Smooth muscle cell (in vitro differentiated cells): Measurements from ENCODE around the gene DRGX. TPM values are rescaled to one million over a fixed set of nuclear protein-coding genes. Genes with fewer than 3 reads are reported as not detected.
A peak's percentile ranks its signal among the peaks of the same experiment; 100 is the strongest.

Experiments
- DNase-seq: peaks from one replicate; lab custom pipeline; 2025; ENCODE audit not compliant: unreplicated experiment; lab: John Stamatoyannopoulos, UW
- H2AFZ ChIP-seq: fragments of 200-600 bp; sonication (generic); 2 replicates; pipeline ENCODE4 v1.6.0; 2016; ENCODE audit warnings: antibody characterized with exemption, low read depth, mild to moderate bottlenecking
- H3F3A ChIP-seq: fragments of 200-600 bp; sonication (generic); 2 replicates; pipeline ENCODE4 v1.6.0; 2017; ENCODE audit warnings: antibody characterized with exemption, low read depth
- H3K27ac ChIP-seq: fragments of 200-600 bp; sonication (generic); 2 replicates; pipeline ENCODE4 v1.5.1; 2016; ENCODE audit warnings: low read depth, mild to moderate bottlenecking
- H3K27me3 ChIP-seq: fragments of 200-600 bp; sonication (generic); 2 replicates; pipeline ENCODE4 v1.6.1; 2016; ENCODE audit warnings: low read depth, mild to moderate bottlenecking
- H3K36me3 ChIP-seq: fragments of 200-600 bp; sonication (generic); 2 replicates; pipeline ENCODE4 v1.5.1; 2016; ENCODE audit warnings: low read depth
- H3K4me1 ChIP-seq: fragments of 200-600 bp; sonication (generic); 2 replicates; pipeline ENCODE4 v1.5.1; 2016; ENCODE audit warnings: low read depth
- H3K4me2 ChIP-seq: fragments of 200-600 bp; sonication (generic); 2 replicates; pipeline ENCODE4 v1.6.0; 2016; ENCODE audit warnings: mild to moderate bottlenecking
- H3K4me3 ChIP-seq: fragments of 200-600 bp; sonication (generic); 2 replicates; pipeline ENCODE4 v1.5.1; 2016; ENCODE audit warnings: mild to moderate bottlenecking
- H3K79me2 ChIP-seq: fragments of 200-600 bp; sonication (generic); 2 replicates; pipeline ENCODE4 v1.6.0; 2016; ENCODE audit warnings: low read depth, mild to moderate bottlenecking
- H3K9ac ChIP-seq: fragments of 200-600 bp; sonication (generic); 2 replicates; pipeline ENCODE4 v1.6.0; 2016; ENCODE audit warnings: low read depth
- H3K9me3 ChIP-seq: fragments of 200-600 bp; sonication (generic); replicated peaks from 2 replicates; pipeline ENCODE4 v1.5.1; 2016; ENCODE audit warnings: low read depth
- H4K20me1 ChIP-seq: fragments of 200-600 bp; sonication (generic); 2 replicates; pipeline ENCODE4 v1.6.0; 2016; ENCODE audit warnings: low read depth
- WGBS: methylation state at CpG from one replicate; pipeline ENCODE4 v1.1.7; 2016; ENCODE audit warnings: low lambda C conversion rate; 5-methylcytosine and 5-hydroxymethylcytosine counted together
- polyA plus RNA-seq: library from polyadenylated mRNA; unstranded; fragments of >200 nt; fragmentation: Nextera tagmentation; extraction: Ambion mirVana; gene quantifications from 2 replicates; pipeline ENCODE4 v1.2.1, GENCODE V29; 2016
- total RNA-seq: library from RNA; depleted of rRNA; stranded (reverse); fragments of >200 nt; gene quantifications from 2 replicates; pipeline ENCODE4 v1.2.3, GENCODE V29; 2014
- TF ChIP-seq, protein P1 (sequence below): fragments of 200-600 bp; sonication (generic); IDR thresholded peaks from 2 replicates; pipeline ENCODE4 v1.5.1; 2017; ENCODE audit warnings: borderline replicate concordance, mild to moderate bottlenecking, antibody characterized with exemption; ENCODE audit not compliant: insufficient read depth, poor library complexity, severe bottlenecking

Gene DRGX
- total and polyA plus RNA-seq, 2 experiments from 2014 or later = not detected

DNA sequence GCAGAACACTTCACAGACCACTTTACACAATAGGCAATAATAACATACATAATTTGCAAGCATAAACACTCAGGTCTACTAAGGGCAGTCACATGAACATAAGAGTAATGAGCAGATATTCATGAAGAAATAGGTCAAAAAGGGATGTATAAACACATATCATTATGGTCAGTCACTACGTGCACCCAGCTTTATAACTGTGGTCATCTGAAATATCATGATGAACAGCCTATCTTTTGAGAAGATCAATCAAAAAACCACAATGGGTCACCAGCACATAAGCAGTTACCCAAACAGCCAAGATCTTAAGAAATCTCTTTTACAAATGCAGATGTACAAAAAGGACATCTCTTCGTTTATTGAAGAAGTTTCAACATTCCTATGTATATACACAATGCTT, 35.5 kb upstream of the DRGX start:
- Histone ChIP-seq H3K4me1 (no peaks in the 10 kb centered on the region), H3K9ac (no peak overlapping the region), H3K4me3 (no peak overlapping the region), H2AFZ (no peak overlapping the region), H3K79me2 (no peaks in the 10 kb centered on the region), H3K4me2 (no peak overlapping the region), H4K20me1 (no peaks in the 10 kb centered on the region), H3K27ac (no peak overlapping the region), H3K36me3 (no peaks in the 10 kb centered on the region), H3F3A (no peaks in the 10 kb centered on the region), H3K27me3 (no peaks in the 10 kb centered on the region), H3K9me3 (no peaks in the 10 kb centered on the region)
- 70% methylated on average over 2 of the region's 2 CpGs for WGBS
- DNase-seq = no peak
- TF ChIP-seq, protein P1, sequence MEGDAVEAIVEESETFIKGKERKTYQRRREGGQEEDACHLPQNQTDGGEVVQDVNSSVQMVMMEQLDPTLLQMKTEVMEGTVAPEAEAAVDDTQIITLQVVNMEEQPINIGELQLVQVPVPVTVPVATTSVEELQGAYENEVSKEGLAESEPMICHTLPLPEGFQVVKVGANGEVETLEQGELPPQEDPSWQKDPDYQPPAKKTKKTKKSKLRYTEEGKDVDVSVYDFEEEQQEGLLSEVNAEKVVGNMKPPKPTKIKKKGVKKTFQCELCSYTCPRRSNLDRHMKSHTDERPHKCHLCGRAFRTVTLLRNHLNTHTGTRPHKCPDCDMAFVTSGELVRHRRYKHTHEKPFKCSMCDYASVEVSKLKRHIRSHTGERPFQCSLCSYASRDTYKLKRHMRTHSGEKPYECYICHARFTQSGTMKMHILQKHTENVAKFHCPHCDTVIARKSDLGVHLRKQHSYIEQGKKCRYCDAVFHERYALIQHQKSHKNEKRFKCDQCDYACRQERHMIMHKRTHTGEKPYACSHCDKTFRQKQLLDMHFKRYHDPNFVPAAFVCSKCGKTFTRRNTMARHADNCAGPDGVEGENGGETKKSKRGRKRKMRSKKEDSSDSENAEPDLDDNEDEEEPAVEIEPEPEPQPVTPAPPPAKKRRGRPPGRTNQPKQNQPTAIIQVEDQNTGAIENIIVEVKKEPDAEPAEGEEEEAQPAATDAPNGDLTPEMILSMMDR = no peak

DNA sequence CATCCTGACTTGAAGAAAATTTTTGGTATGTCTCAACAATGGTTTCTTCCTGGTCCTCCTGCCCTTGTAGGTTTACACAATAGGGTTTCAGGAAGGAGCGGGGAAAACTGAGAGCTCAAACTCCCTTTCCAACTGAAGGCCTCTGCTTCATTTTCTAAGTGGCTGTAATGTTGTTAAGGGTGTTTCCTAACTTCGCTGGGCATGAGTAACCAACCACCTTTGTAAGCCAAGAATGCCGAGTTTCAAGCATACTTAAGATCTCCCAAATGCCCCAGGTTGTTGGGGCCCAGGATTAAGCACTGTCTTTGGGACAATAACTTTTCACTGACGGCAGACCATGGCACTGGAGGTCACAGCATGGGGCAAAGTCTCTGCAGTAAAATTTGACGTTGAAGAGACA, 33.6 kb upstream of the DRGX start:
- H3K4me3 ChIP-seq = no peak overlapping the region
- TF ChIP-seq, protein P1 = no peak
- no peaks in the 10 kb centered on the region for H3K79me2 ChIP-seq
- no peak for DNase-seq
- no peaks in the 10 kb centered on the region for H3K36me3 ChIP-seq
- no peaks in the 10 kb centered on the region for H3K4me1 ChIP-seq
- no peaks in the 10 kb centered on the region for H3K27me3 ChIP-seq
- no peaks in the 10 kb centered on the region for H3F3A ChIP-seq
- H3K27ac ChIP-seq = no peak overlapping the region
- H2AFZ ChIP-seq = no peak overlapping the region
- 85% methylated on average over 5 of the region's 5 CpGs for WGBS
- H3K4me2 ChIP-seq = no peak overlapping the region
- no peaks in the 10 kb centered on the region for H3K9me3 ChIP-seq
- H4K20me1 ChIP-seq = no peaks in the 10 kb centered on the region
- H3K9ac ChIP-seq = no peak overlapping the region

DNA sequence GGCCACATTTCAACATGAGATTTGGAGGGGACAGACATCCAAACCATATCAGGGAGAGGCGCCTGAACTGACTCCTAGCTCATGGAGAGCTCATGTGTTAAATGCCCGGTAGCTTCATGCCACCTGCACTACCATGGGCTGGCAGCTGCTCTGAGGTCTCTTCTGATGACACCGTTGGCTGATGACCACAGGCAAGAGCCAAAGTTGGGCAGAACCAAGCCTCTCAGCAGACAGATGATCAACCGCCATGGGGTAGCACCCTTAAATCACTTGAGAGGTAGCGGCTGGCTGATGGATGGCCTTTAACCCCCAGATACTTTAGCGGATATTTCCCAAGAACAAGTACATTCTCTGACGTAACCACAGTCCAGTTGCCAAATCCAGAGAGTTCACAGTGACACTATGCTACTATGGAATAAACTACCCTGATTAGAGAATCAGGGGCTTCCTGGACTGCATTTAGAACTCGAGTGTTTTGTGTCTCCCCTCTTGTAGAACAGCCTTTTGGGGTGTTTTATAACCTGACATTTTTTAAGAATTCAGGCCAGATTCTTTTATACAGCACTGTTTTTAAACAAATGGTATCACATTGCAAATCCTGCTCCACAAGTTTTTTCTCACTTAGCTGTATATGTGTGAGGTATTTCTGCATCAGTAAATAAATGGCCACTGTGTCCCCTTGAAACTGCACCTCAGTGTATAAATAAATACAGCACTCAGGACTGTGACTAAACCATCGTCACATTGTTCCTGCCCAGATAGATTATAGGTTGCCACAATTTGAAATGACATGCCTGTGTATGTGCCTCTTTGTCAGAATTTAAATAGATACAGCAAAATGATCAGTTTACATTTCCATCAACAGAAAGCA, 30.8 kb upstream of the DRGX start:
- no peaks in the 10 kb centered on the region for H3K27me3 ChIP-seq
- no peaks in the 10 kb centered on the region for H3K36me3 ChIP-seq
- H3K9me3 ChIP-seq = no peaks in the 10 kb centered on the region
- no peak overlapping the region for H3K27ac ChIP-seq
- H3F3A ChIP-seq = no peaks in the 10 kb centered on the region
- no peaks in the 10 kb centered on the region for H3K4me1 ChIP-seq
- DNase-seq = no peak
- 82% methylated on average over 9 of the region's 9 CpGs for WGBS
- no peak overlapping the region for H2AFZ ChIP-seq
- H3K4me2 ChIP-seq = no peak overlapping the region
- no peak overlapping the region for H3K9ac ChIP-seq
- TF ChIP-seq, protein P1 = no peak
- H4K20me1 ChIP-seq = no peaks in the 10 kb centered on the region
- H3K79me2 ChIP-seq = no peaks in the 10 kb centered on the region
- no peak overlapping the region for H3K4me3 ChIP-seq

DNA sequence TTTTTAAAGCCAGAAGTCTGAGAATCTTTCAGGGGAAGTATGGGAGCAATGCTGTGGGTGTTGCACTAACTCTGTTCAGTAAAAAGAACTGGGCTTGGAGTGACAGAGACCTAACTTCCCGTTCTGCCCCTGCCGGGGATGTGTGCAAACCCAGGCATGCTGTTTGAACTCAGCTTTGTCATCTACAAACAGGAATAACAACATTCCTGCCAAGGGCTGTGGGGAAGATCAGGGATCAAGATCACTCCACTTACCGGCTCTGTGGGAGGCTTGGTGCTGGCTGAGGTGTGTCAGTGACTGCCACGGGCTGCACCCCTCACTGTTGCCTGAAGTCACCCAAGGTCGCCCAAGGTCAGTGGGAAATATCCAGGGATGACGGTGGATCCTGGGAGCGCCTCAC, 23.1 kb upstream of the DRGX start:
- 45% methylated on average over 7 of the region's 7 CpGs for WGBS
- Histone ChIP-seq H3K9me3 (no peaks in the 10 kb centered on the region), H3K36me3 (no peaks in the 10 kb centered on the region), H2AFZ (no peak overlapping the region), H3K4me1 (no peaks in the 10 kb centered on the region), H3K4me3 (no peak overlapping the region), H4K20me1 (no peaks in the 10 kb centered on the region), H3K27ac (peak overlapping the region; percentile 48), H3K79me2 (no peaks in the 10 kb centered on the region), H3K9ac (no peak overlapping the region), H3F3A (no peaks in the 10 kb centered on the region), H3K4me2 (no peak overlapping the region), H3K27me3 (peaks cover 11% of the 10 kb centered on the region)
- TF ChIP-seq, protein P1 = no peak
- no peak for DNase-seq
